RWPE2 (cell line): ENCODE measurements around the gene BEND5.

Experiments
- ATAC-seq: fragments of 200-7000 bp; cut with Tn5 transposase; 3 replicates; pipeline ENCODE4 v1.9.1; 2021; ENCODE audit warnings: low read depth
- DNase-seq: peaks from one replicate; pipeline ENCODE4 v3.0.0-alpha.2; 2020; ENCODE audit warnings: low spot score
- H3K27ac ChIP-seq: fragments of 450-650 bp; 2 replicates; pipeline ENCODE4 v1.5.1; 2017; ENCODE audit warnings: mild to moderate bottlenecking; ENCODE audit not compliant: poor library complexity, severe bottlenecking
- H3K27me3 ChIP-seq: fragments of 250-450 bp; sonication (Bioruptor Pico); 2 replicates; pipeline ENCODE4 v1.5.1; 2021; ENCODE audit warnings: mild to moderate bottlenecking, moderate library complexity; ENCODE audit not compliant: insufficient read depth, poor library complexity, severe bottlenecking
- H3K36me3 ChIP-seq: fragments of 250-450 bp; sonication (Bioruptor Pico); 2 replicates; pipeline ENCODE4 v1.5.1; 2020; ENCODE audit warnings: low read depth, mild to moderate bottlenecking, moderate library complexity
- H3K4me1 ChIP-seq: fragments of 250-450 bp; sonication (Bioruptor Pico); 2 replicates; pipeline ENCODE4 v1.5.1; 2021; ENCODE audit warnings: mild to moderate bottlenecking, moderate library complexity; ENCODE audit not compliant: insufficient read depth, poor library complexity, severe bottlenecking
- H3K4me3 ChIP-seq: fragments of 250-450 bp; sonication (Bioruptor Pico); 2 replicates; pipeline ENCODE4 v1.5.1; 2021; ENCODE audit warnings: mild to moderate bottlenecking, moderate library complexity; ENCODE audit not compliant: severe bottlenecking
- H3K9me3 ChIP-seq: fragments of 250-450 bp; sonication (Bioruptor Pico); 2 replicates; pipeline ENCODE4 v1.5.1; 2021; ENCODE audit warnings: mild to moderate bottlenecking, moderate library complexity; ENCODE audit not compliant: severe bottlenecking
- CTCF ChIP-seq: fragments of 450-650 bp; IDR thresholded peaks from one replicate; pipeline ENCODE4 v1.5.1; 2017; ENCODE audit warnings: mild to moderate bottlenecking, moderate library complexity; ENCODE audit not compliant: poor library complexity, severe bottlenecking

Gene BEND5

GRCh38 chr1:48693674-48694320 lies 82.9 kb downstream of the BEND5 start:
- no peaks in the 10 kb centered on the region for H3K4me1 ChIP-seq
- H3K4me3 ChIP-seq, result no peak overlapping the region

GRCh38 chr1:48693180-48693579 lies 83.5 kb downstream of the BEND5 start:
- ATAC-seq, result peak; percentile 37; the same call in 1 of the 3 replicates
- no peak for TF ChIP-seq CTCF
- H3K27ac ChIP-seq, result no peak overlapping the region

More at GRCh38 chr1:48693674-48694320, 82.9 kb downstream of the BEND5 start:
- Histone ChIP-seq H3K9me3 (no peaks in the 10 kb centered on the region), H3K27ac (no peak overlapping the region), H3K36me3 (no peaks in the 10 kb centered on the region), H3K27me3 (no peaks in the 10 kb centered on the region)
- TF ChIP-seq CTCF, result no peak
- DNase-seq, result no peak
- ATAC-seq, result peak; percentile 76

GRCh38 chr1:48692235-48692634 lies 84.5 kb downstream of the BEND5 start:
- DNase-seq, result no peak
- ATAC-seq, result no peak

More at GRCh38 chr1:48693180-48693579, 83.5 kb downstream of the BEND5 start:
- no peak for DNase-seq
- no peaks in the 10 kb centered on the region for H3K36me3 ChIP-seq
- H3K9me3 ChIP-seq, result no peaks in the 10 kb centered on the region
- H3K4me1 ChIP-seq, result no peaks in the 10 kb centered on the region
- no peaks in the 10 kb centered on the region for H3K27me3 ChIP-seq
- no peak overlapping the region for H3K4me3 ChIP-seq

GRCh38 chr1:48691429-48692001 lies 85.2 kb downstream of the BEND5 start:
- H3K4me1 ChIP-seq, result no peaks in the 10 kb centered on the region
- no peak overlapping the region for H3K4me3 ChIP-seq
- H3K27ac ChIP-seq, result no peak overlapping the region
- no peak for TF ChIP-seq CTCF
- no peaks in the 10 kb centered on the region for H3K36me3 ChIP-seq
- DNase-seq (no peak), ATAC-seq (no peak)
- no peaks in the 10 kb centered on the region for H3K9me3 ChIP-seq
- no peaks in the 10 kb centered on the region for H3K27me3 ChIP-seq

More at GRCh38 chr1:48692235-48692634, 84.5 kb downstream of the BEND5 start:
- Histone ChIP-seq H3K27ac (no peak overlapping the region), H3K4me3 (no peak overlapping the region), H3K4me1 (no peaks in the 10 kb centered on the region), H3K27me3 (no peaks in the 10 kb centered on the region), H3K36me3 (no peaks in the 10 kb centered on the region), H3K9me3 (no peaks in the 10 kb centered on the region)
- no peak for TF ChIP-seq CTCF
